Measurements from ENCODE around the gene PSMB5.

GRCh38 chr14:23020143-23021128, 14.3 kb downstream of the PSMB5 start:
- TF ChIP-seq EP300 (IDR thresholded peaks at IDR 0.05; ENCODE audit: low read depth) (no peak), CTCF (IDR thresholded peaks at IDR 0.05) (no peak)
